Stimulated activated CD4-positive, alpha-beta T cell treated with anti-CD3 and anti-CD28 coated beads, TNF-alpha, amount 100 ng/mL, for 4 hours (primary cell): Measurements from ENCODE around the gene GALR3.

Source experiments
- DNase-seq, 3 experiments: peaks; one replicate each; pipeline ENCODE4 v3.0.0-alpha.2; 2020; ENCODE audit warnings: low read depth in 3 of 3

The GALR3 gene

DNA sequence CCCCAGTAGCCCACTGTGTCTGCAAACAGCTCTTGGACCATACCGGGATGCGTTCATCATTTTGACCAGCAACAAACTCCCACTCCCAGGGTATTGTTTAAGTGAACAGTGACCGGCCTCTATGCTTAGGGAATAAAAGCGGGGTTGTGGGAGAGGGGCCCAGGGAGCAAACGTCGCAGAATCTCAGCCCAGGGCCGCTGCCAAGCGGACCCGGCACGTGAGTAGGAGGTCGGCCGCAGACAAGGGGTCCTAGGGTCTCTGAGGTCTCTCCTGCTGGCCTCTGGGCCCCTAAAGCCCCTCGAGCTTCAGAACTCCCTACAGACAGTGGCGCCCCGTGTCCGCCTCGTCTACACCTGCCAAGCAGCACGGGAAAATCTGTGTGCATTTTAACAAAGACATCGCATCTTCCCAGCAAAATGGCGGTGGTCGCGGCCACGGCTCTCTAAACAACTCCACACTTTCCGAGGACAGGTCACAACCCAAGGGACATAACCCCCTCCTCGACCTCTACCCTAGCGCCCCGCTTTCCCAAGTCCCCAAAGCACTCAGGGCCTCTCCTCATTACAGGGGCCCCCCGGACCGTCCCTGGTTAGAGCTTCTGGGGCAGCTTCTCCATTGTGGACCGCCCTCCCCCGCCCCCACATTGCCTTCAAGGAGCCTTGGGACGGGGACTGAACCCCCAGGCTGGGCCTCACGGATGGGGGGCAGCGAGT, 19.4 kb upstream of the GALR3 start:
- no peak for DNase-seq

GRCh38 chr22:37804352-37804880, 18.8 kb upstream of the GALR3 start:
- DNase-seq = no peak

GRCh38 chr22:37804881-37805809, 18.0 kb upstream of the GALR3 start:
- peak in 2 of 3 experiments; percentile 32 to 50 for DNase-seq

GRCh38 chr22:37805810-37806277, 17.3 kb upstream of the GALR3 start:
- DNase-seq = no peak

GRCh38 chr22:37806409-37807333, 16.5 kb upstream of the GALR3 start:
- DNase-seq = no peak

DNA sequence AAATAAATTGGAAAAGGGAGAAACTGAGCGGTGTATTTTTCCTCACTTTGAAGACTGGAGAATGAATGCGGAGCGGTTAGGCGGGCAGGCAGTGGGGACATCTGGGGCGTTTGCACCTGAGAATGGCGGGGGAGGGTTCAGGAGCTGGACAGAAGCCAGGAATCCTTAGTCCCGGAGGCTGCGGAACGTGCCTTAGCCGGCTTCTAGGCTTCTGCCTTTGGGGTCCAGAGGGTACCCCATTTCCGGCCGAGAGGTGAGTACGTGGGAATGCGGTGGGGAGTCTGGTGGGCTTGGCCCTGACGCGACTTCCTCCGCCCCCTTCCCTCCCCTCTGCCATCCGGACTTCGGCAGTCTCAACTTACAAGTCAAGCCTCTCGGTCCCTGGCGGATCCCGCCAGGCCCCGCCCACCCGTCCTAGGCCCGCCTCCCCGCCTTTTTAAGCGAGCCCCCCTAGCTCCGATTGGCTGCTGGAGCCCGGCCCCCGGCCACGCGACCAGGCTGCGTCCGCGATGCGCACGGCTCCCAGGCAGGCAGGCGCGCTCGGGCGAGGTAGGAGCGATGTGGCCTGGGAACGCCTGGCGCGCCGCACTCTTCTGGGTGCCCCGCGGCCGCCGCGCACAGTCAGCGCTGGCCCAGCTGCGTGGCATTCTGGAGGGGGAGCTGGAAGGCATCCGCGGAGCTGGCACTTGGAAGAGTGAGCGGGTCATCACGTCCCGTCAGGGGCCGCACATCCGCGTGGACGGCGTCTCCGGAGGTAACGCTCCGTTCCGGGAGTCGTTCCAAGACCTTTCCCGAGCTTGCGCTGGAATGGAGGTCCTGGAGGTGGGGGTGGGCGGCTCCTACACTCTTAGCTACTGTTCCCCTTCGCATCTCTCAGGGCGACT, 15.5 kb upstream of the GALR3 start, which contains the start of gene GCAT:
TSS of gene GCAT (plus strand) at position 525 of the 884 bp plus-strand sequence. CDS start at position 559, 34 bp downstream.
- peak; percentile 74 to 88 (median 80) for DNase-seq

DNA sequence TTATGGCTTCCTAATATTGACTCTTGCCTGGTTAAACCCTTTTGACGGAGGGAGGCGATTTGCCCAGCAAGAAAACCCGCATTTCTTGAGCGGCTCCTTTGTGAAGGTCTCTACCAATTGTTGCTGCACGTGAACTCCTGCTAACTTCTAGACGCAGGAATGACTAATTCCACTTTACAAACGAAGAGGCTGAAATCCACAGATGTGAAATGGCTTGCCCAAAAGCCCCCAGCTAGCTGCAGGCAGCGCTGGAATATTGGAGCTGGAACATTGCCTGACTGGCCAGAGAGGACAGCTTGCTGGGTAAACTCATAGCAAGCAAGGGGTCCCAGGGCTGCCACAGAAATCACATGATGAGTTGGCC, 14.9 kb upstream of the GALR3 start:
- DNase-seq = no peak

GRCh38 chr22:37809672-37810333, 13.4 kb upstream of the GALR3 start:
- DNase-seq = no peak

DNA sequence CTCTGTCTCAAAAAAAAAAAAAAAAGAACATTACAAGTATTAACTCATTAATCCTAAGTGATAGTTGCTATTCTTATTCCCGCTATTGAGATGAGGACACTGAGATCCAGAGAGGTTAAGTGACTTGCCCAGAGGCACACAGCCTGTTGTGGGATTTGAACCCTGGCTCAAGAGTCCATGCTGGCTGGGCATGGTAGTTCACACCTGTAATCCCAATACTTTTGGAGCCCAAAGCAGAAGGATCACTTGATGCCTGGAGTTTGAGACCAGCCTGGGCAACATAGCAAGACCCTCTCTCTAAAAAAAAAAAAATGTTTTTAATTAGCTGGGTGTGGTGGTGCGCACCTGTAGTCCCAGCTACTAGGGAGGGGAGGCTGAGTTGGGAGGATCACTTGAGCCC, 11.3 kb upstream of the GALR3 start:
- no peak for DNase-seq

DNA sequence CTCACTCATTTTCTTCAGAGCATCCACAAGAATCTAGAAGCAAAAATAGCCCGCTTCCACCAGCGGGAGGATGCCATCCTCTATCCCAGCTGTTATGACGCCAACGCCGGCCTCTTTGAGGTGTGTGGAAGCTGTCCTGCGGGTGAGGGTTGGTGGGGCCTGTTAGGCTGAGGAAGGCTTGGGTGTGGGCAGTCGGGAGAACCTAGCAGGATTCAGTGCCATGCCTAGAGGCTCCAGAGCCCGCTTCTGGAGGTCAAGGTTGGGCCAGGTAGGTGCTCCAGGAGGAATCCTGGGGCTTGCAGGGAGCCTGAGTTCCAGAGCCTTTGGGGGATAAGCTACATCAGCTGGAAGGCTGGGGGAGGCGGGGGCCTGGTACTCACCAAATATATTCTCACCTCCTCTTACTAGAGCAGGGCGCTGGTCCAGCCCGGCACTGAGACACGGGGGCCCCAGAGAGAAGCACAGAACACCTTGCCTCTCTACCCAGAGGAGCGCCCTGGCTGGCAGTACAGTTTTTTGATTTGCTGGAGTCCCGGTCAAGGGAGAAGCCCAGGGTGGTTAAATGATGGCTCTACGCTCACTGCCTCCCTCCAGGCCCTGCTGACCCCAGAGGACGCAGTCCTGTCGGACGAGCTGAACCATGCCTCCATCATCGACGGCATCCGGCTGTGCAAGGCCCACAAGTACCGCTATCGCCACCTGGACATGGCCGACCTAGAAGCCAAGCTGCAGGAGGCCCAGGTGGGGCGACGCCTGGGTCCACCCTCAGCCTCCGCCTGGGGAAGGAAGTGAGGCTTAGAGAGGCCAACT, 10.1 kb upstream of the GALR3 start:
- no peak for DNase-seq

DNA sequence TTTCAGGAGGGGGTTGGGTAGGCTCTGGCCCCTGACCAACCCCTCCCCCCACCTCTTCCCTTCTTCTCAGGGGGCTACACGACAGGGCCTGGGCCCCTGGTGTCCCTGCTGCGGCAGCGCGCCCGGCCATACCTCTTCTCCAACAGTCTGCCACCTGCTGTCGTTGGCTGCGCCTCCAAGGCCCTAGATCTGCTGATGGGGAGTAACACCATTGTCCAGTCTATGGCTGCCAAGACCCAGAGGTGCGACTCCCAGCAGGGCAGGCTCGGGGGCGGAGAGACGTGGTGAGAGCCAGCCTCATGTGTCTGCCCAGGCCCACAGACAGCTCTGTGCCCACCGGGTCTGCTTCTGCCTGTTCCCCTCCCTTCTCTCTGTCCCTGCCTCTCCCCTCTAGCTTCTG, 7.6 kb upstream of the GALR3 start:
- DNase-seq = no peak

- DNase-seq = no peak
Measured at GRCh38 chr22:37816543-37817180, 6.5 kb upstream of the GALR3 start.

- DNase-seq = peak; percentile 71 to 83 (median 72)
Measured at GRCh38 chr22:37817705-37818408, 5.3 kb upstream of the GALR3 start.

- DNase-seq = peak in 2 of 3 experiments; percentile 35 to 36
Measured at GRCh38 chr22:37818409-37819104, 4.6 kb upstream of the GALR3 start.

DNA sequence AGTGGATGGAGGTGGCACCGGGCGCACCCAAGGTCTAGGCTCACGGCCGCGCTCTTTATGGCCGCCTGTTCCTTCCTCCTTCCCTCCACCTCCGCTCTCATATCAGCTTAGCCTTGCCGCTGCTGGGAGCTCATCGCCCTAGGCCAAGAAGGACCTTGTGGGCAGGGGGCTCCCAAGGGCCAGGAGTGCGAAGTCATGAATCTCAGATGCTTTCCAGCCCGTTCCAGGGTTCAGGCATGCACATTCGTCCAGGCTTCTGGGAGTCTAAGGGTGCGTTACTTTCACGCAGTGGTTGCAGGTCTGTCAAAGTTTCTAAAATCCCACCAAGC, 4.1 kb upstream of the GALR3 start:
- DNase-seq = no peak

DNA sequence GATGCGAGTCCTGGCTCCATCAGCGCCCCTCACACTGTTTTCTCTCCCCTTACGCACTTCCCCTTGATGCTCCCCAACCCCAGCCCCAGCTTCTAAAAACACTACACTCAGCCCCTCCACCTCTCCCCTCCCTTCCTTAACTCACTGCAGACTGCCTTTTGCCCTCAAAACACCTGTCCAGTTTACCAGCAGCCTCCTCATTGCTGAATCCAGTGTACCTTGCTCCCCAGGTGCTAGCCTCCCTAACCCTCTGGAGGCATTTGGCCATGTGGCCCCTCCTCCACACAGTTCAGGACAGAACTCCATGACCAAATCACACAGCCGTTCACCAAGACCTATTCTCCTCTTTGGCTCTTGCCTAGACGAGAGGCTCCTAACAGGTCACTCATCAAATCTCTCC, 2.8 kb upstream of the GALR3 start:
- no peak for DNase-seq

DNA sequence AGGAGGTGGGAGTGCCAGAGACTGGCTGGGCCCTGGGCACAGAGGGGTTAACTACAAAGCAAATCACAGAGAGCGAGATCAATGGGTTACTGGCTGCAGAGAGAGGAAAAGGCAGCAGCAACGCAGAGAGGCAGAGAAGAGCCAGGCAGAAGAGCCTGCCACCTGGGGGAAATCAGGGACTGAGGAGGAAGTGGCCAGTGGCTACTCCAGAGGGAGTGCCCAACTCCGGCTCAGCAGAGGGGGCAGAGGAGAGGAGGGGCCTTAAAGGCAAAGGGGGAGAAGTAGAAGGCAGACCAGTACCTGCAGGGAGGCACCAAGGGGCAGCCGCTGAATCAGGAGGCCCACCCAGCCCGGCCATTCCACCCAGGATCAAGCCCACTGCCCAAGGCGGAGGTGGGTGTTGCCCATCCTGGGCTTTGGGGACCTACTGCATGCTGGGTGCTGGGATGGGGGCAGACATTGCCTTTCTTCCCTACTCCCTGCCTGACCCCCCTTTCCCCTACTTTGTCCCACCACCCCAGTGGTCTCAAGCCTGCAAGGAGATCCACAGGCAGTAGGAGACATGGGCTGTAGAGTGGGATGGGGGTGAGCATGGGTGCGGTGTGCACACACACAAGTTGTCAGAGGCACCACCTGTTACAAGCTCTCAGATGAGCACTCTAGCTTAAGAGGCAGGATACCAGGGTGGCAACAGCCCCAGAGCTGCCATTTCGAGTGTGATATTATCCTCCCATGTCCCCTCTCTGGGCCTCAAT, 926 bp upstream of the GALR3 start:
- no peak for DNase-seq
